ENCODE data around the gene OR10G7.

OR10G7 gene

GRCh38 chr11:124041254-124041653 is at the start of gene OR10G7:
Gene OR10G7 (minus strand): TSS chr11:124041325. CDS start chr11:124039001, 2,324 bp downstream.
- no peak for DNase-seq

GRCh38 chr11:124085997-124086846 is 45.1 kb upstream of the OR10G7 start:
- no peak for DNase-seq

- DNase-seq: no peak
Measured at GRCh38 chr11:124085583-124085982, 44.5 kb upstream of the OR10G7 start.

- DNase-seq: no peak
Measured at GRCh38 chr11:124082371-124082770, 41.2 kb upstream of the OR10G7 start.

- no peak for DNase-seq
Measured at GRCh38 chr11:124081483-124081882, 40.4 kb upstream of the OR10G7 start.

- no peak for DNase-seq
Measured at GRCh38 chr11:124080327-124081001, 39.3 kb upstream of the OR10G7 start.

- no peak for DNase-seq
Measured at GRCh38 chr11:124079631-124080326, 38.7 kb upstream of the OR10G7 start.

GRCh38 chr11:124078591-124078990 is 37.5 kb upstream of the OR10G7 start:
- no peak for DNase-seq

- no peak for DNase-seq
Measured at GRCh38 chr11:124077266-124077665, 36.1 kb upstream of the OR10G7 start.

GRCh38 chr11:124075841-124076651 is 34.9 kb upstream of the OR10G7 start:
- DNase-seq: no peak

GRCh38 chr11:124075492-124075840 is 34.3 kb upstream of the OR10G7 start:
- DNase-seq: no peak

- no peak for DNase-seq
Measured at GRCh38 chr11:124074554-124074953, 33.4 kb upstream of the OR10G7 start.

- DNase-seq: no peak
Measured at GRCh38 chr11:124072147-124072546, 31.0 kb upstream of the OR10G7 start.

- no peak for DNase-seq
Measured at GRCh38 chr11:124071623-124071948, 30.5 kb upstream of the OR10G7 start.

GRCh38 chr11:124070915-124071622 is 29.9 kb upstream of the OR10G7 start:
- peak; percentile 66 for DNase-seq

- DNase-seq: peak; percentile 18
Measured at GRCh38 chr11:124069429-124070401, 28.6 kb upstream of the OR10G7 start.

GRCh38 chr11:124068601-124069110 is 27.5 kb upstream of the OR10G7 start:
- DNase-seq: no peak

- DNase-seq: no peak
Measured at GRCh38 chr11:124052966-124053365, 11.8 kb upstream of the OR10G7 start.

GRCh38 chr11:124050748-124051147 is 9.6 kb upstream of the OR10G7 start:
- DNase-seq: no peak

GRCh38 chr11:124043420-124043819 is 2.3 kb upstream of the OR10G7 start:
- DNase-seq: no peak

GRCh38 chr11:124039557-124039956 is 1.6 kb downstream of the OR10G7 start:
- no peak for DNase-seq
